Omental fat pad (tissue), 4 donors: ENCODE data around the gene EPAS1. TPM values are rescaled to one million over a fixed set of nuclear protein-coding genes. Genes with fewer than 3 reads are reported as not detected.

Experiments
- ATAC-seq: fragments of 150-250 bp; one replicate; pipeline ENCODE4 v1.9.1; 2016; ENCODE audit warnings: mild to moderate bottlenecking, moderate library complexity; ENCODE audit not compliant: low FRiP score
- DNase-seq: peaks from one replicate; pipeline ENCODE4 v3.0.0-alpha.2; 2019; ENCODE audit warnings: low spot score
- total RNA-seq, 4 donors: library from RNA; depleted of rRNA; stranded (reverse); fragments of >200 nt; gene quantifications; one replicate each; pipeline ENCODE4 v1.1.0, GENCODE V29; 2016
- TF ChIP-seq, protein P1 (sequence below), 3 donors: fragments of 450-650 bp; IDR thresholded peaks; one replicate each; pipeline ENCODE4 v1.5.1; 2016 to 2017; ENCODE audit warnings: antibody characterized with exemption in 3 of 3, mild to moderate bottlenecking in 3 of 3, moderate library complexity in 2 of 3

The EPAS1 gene
- total RNA-seq, 4 donors from 2014 or later = 292 to 980 (median 435) TPM

DNA sequence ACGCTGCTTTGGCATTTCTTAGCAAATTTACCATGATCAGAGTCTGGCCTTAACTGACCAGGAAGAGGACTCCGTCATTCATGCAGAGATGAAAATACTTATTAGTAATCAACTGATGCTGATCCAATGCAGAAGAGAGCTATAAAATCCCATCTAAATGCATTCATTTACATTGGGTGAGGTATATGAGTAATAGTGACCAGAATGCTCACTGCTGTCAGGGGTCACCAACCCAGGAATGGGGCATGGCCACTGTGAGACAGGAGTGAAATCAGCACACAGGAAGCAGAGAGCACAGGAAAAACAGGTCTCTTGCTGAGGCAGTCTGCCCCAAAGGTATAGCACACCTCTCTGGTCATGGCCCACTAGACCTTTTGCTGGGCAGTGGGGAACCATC lies 114.0 kb downstream of the EPAS1 start:
- DNase-seq = no peak
- ATAC-seq = no peak
- TF ChIP-seq, protein P1, sequence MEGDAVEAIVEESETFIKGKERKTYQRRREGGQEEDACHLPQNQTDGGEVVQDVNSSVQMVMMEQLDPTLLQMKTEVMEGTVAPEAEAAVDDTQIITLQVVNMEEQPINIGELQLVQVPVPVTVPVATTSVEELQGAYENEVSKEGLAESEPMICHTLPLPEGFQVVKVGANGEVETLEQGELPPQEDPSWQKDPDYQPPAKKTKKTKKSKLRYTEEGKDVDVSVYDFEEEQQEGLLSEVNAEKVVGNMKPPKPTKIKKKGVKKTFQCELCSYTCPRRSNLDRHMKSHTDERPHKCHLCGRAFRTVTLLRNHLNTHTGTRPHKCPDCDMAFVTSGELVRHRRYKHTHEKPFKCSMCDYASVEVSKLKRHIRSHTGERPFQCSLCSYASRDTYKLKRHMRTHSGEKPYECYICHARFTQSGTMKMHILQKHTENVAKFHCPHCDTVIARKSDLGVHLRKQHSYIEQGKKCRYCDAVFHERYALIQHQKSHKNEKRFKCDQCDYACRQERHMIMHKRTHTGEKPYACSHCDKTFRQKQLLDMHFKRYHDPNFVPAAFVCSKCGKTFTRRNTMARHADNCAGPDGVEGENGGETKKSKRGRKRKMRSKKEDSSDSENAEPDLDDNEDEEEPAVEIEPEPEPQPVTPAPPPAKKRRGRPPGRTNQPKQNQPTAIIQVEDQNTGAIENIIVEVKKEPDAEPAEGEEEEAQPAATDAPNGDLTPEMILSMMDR (IDR thresholded peaks at IDR 0.05) = no peak

DNA sequence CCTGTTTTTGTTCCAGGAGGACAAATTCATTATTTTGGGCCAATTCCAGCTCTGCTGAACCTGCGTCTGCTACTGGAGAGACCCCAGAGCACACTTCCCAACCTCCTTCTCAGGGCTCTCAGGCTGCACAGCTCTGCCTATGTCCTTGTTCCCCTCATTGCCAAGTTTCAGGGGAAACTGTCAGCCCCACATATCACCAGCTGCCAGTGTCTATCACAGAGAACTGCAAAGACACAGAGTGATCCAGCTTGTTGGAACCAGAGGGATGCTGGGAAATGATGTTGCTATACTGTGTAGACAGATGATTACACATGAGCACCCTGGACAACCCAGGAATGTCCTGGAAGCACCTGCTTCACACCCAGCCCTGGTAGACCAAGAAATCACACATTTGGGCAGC lies 114.8 kb downstream of the EPAS1 start:
- no peak for ATAC-seq
- no peak for DNase-seq
- TF ChIP-seq, protein P1 (IDR thresholded peaks at IDR 0.05) = no peak

DNA sequence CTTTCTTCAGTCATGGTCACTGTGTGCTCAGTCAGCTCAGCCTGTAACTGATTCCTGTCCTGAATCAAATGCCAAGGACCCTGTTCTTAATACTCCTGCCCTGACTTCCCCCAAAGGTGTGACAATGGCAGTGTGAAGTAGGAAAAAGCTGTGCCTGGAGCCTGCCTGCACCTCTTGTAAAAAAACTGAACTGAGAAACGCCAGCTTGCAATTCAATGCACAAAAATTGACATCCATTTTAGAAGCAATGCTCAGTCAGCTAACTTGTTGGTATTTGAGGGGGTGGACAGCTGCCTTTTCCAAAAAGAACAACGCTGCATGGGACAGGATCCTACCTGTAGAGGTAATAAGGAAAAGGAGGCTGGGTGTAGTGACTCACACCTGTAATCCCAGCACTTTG lies 115.9 kb downstream of the EPAS1 start:
- DNase-seq = no peak
- no peak for ATAC-seq
- TF ChIP-seq, protein P1 (IDR thresholded peaks at IDR 0.05) = no peak

DNA sequence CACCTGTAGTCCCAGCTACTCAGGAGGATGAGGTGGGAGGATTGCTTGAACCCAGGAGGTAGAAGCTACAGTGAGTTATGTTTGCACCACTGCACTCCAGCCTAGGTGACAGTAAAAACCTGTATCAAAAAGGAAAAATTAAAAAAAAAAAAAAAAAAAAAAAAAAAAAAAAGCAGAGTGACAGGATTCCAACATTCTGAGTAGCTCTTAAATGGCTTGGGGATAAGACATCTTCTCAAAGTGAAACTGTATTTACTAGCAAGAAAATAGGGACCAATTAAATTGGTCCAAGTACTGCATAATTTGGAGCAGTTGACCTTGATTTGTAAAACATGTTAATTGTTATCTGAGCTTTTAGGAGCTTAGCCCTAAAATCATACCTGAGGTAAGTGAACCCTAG lies 116.4 kb downstream of the EPAS1 start:
- ATAC-seq (no peak), DNase-seq (no peak)
- TF ChIP-seq, protein P1 (IDR thresholded peaks at IDR 0.05) = no peak

DNA sequence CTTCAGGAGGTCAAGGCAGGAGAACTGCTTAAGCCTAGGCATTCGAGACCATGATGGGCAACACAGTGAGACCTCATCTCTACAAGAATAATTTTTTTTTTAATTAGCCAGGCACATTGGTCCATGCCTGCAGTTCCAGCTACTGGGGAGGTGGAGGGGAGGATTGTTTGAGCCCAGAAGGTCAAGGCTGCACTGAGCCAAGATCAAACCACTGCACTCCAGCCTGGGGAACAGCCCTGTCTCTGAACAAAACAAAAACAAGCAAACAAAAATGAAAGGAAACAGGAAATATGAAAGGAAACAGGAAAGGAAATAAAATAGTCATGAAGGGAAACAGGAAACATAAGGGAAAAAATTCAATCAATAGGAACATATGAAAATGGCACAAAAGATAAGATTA lies 117.5 kb downstream of the EPAS1 start:
- ATAC-seq = no peak

DNA sequence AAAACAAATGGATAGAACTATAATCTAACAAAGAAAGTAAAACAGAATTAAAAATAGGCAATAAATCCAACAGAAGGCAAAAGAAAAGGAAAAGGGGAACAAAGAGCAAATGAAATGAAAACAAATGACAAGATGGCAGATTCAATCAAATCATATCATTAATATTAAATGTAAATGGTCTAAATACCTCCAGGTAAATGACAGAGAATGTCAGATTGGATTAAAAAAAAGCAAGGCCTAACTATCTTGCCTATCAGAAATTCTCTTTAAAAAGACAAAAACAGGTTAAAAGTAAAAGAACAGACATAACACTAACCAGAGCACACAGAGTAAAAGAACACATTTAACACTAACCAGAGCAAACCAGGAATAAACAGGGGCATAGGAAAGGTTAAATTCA lies 119.1 kb downstream of the EPAS1 start:
- TF ChIP-seq, protein P1 (IDR thresholded peaks at IDR 0.05) = no peak
- no peak for ATAC-seq

More for the DNA sequence above, 117.5 kb downstream of the EPAS1 start:
- no peak for DNase-seq
- TF ChIP-seq, protein P1 (IDR thresholded peaks at IDR 0.05) = no peak

DNA sequence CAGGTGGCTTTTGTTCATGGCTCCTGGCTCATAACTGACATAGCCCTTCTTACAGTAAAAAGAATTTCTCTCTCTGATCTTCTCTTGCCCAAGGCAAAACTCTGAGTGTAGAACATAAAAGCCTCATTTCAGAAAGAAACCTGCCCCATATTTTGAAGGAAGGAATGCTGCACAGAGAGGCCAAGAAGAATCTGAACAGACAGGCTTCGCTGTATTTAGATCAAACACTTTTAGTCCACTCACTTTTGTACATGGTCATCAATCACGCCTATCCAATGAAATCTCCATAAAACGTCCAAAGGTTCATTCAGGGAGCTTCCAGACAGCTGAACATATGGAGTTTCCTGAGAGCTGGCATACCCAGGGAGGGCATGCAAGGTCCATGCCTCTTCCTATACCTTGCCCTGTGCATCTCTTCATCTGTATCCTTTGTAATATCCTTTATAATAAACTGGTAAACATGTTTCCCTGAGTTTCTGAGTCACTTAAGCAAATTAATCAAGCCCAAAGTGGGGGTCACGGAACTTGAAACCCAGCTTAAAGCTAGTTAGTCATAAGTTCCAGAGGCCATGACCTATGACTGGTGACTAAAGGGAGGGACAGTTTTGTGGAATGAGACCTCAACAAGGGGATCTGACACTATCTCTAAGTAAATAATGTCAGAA lies 119.7 kb downstream of the EPAS1 start:
- ATAC-seq (no peak), DNase-seq (no peak)
- TF ChIP-seq, protein P1 (IDR thresholded peaks at IDR 0.05) = no peak

More for the DNA sequence above, 119.1 kb downstream of the EPAS1 start:
- DNase-seq = no peak
